B cell (primary cell): Measurements from ENCODE around the gene ZNF821.

Experiments used
- CTCF ChIP-seq: fragments of 200-600 bp; IDR thresholded peaks from one replicate; pipeline ENCODE4 v1.8.0; 2022; ENCODE audit warnings: antibody characterized with exemption, mild to moderate bottlenecking
- EZH2 ChIP-seq: IDR thresholded peaks from 2 replicates; pipeline ENCODE4 v1.6.1; 2012; ENCODE audit warnings: borderline replicate concordance, low read depth, mild to moderate bottlenecking, moderate library complexity, low read length; ENCODE audit not compliant: insufficient read depth, poor library complexity, severe bottlenecking

DNA sequence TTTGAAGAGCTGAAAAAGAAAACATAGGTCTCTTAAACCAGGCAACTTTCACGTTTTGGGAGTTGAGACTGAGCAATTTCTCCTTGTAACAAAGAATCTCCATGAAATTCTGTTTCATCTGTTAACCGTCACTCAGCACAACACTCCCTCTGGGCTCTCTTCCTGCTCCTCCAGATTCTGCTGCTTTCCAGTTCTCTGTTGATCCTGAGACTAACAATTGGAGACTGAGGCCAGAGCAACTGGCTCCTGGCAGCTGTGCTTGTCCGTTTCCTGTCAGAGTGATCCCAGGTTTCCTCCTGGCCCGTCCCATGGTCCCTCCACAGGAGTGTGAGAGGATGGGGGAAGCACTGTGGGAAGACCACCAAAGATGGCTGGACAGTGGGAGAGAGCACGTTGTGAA lies 43.8 kb upstream of the ZNF821 start:
- TF ChIP-seq CTCF (no peak), EZH2 (no peak)
